Frontal cortex (tissue), 4 donors: ENCODE data around the gene MTFP1. TPM values are rescaled to one million over a fixed set of nuclear protein-coding genes. Genes with fewer than 3 reads are reported as not detected.

Experiments
- DNase-seq, 2 donors: peaks; one replicate each; pipeline ENCODE4 v3.0.0; 2012; ENCODE audit warnings: low spot score in 2 of 2
- FAIRE-seq: peaks from 2 replicates; lab custom pipeline; 2012; peaks lifted over from hg19 to GRCh38; lab: Jason Lieb, UNC
- total RNA-seq: library from RNA; depleted of rRNA; stranded (reverse); fragments of >200 nt; gene quantifications from one replicate; pipeline ENCODE4 v1.2.3, GENCODE V29; 2014
- donor health status: control.
- donor health status: control.
- donor health status: control.

MTFP1 gene
- total RNA-seq, 1 donor from 2014 or later, result 0.41 TPM

- FAIRE-seq (peak; percentile 48), DNase-seq (peak; percentile 93 to 97)
Observed at GRCh38 chr22:30423959-30424533, 1.5 kb upstream of the MTFP1 start.

GRCh38 chr22:30424534-30425326, 838 bp upstream of the MTFP1 start:
- DNase-seq, result no peak
- no peak for FAIRE-seq

GRCh38 chr22:30425327-30425615, 297 bp upstream of the MTFP1 start:
- FAIRE-seq, result no peak
- no peak for DNase-seq

- peak in 1 of 2 donors; percentile 75 for DNase-seq
- FAIRE-seq, result no peak
Observed at GRCh38 chr22:30426388-30427353, 1.1 kb downstream of the MTFP1 start.

- DNase-seq, result no peak
- FAIRE-seq, result no peak
Observed at GRCh38 chr22:30427871-30428270, 2.3 kb downstream of the MTFP1 start.

- FAIRE-seq, result no peak
- DNase-seq, result no peak
Observed at GRCh38 chr22:30429887-30430286, 4.3 kb downstream of the MTFP1 start.

- FAIRE-seq, result no peak
- no peak for DNase-seq
Observed at GRCh38 chr22:30430933-30431332, 5.4 kb downstream of the MTFP1 start.

GRCh38 chr22:30432096-30432495, 6.5 kb downstream of the MTFP1 start:
- DNase-seq, result no peak
- FAIRE-seq, result no peak

GRCh38 chr22:30432520-30432919, 7.0 kb downstream of the MTFP1 start:
- FAIRE-seq, result no peak
- DNase-seq, result no peak

- DNase-seq (no peak), FAIRE-seq (no peak)
Observed at GRCh38 chr22:30433227-30433626, 7.7 kb downstream of the MTFP1 start.

GRCh38 chr22:30433773-30434172, 8.2 kb downstream of the MTFP1 start:
- FAIRE-seq (no peak), DNase-seq (no peak)

GRCh38 chr22:30434843-30435242, 9.3 kb downstream of the MTFP1 start:
- no peak for FAIRE-seq
- DNase-seq, result no peak

GRCh38 chr22:30435674-30436126, 10.1 kb downstream of the MTFP1 start:
- no peak for FAIRE-seq

GRCh38 chr22:30436196-30436595, 10.6 kb downstream of the MTFP1 start:
- no peak for DNase-seq
- no peak for FAIRE-seq

More at GRCh38 chr22:30435674-30436126, 10.1 kb downstream of the MTFP1 start:
- DNase-seq, result no peak

- FAIRE-seq (no peak), DNase-seq (no peak)
Observed at GRCh38 chr22:30438559-30438958, 13.0 kb downstream of the MTFP1 start.

- no peak for FAIRE-seq
- DNase-seq, result no peak
Observed at GRCh38 chr22:30439226-30439625, 13.7 kb downstream of the MTFP1 start.

GRCh38 chr22:30439836-30440235, 14.3 kb downstream of the MTFP1 start:
- DNase-seq, result no peak
- FAIRE-seq, result no peak

- no peak for FAIRE-seq
- DNase-seq, result no peak
Observed at GRCh38 chr22:30441088-30441487, 15.5 kb downstream of the MTFP1 start.

GRCh38 chr22:30444632-30445437, 19.3 kb downstream of the MTFP1 start:
- peak; percentile 58 to 75 for DNase-seq
- FAIRE-seq, result no peak
